ENCODE results near the gene LCT.
A peak's percentile ranks its signal among the peaks of the same experiment; 100 is the strongest.
"Not testable (repeated sequence)": the region's sequence is repeated elsewhere in the genome, so short reads cannot be mapped to it uniquely, and the experiment has no call there.

Gene LCT

DNA sequence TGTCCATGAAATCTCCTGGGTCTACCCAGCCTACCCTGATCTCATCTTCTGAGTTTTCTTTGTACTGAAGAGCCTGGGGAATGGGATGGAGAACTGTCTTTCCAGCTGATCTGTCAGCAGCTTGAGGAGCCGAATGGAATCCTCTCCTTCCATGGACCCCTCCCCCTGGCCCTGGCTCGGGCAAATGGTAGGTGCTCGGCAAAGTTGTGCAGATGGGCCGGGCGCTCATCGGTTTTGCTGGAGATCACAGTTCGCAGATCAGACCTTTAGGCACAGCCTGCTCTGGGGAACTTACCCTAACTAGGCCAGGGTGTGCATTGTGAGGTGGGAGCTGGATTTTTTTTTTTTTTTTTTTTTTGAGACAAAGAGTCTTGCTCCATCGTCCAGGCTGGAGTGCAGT, 40.4 kb downstream of the LCT start:
- Mint-ChIP-seq H3K27ac (no peak overlapping the region), H3K4me1 (ENCODE audit: low read depth) (peaks cover 30% of the 10 kb centered on the region), H3K36me3 (ENCODE audit: low read depth) (peaks cover 15% of the 10 kb centered on the region), H3K27me3 (no peaks in the 10 kb centered on the region), H3K9me3 (peaks cover 18% of the 10 kb centered on the region), H3K4me3 (no peak overlapping the region)
- no peak for DNase-seq

DNA sequence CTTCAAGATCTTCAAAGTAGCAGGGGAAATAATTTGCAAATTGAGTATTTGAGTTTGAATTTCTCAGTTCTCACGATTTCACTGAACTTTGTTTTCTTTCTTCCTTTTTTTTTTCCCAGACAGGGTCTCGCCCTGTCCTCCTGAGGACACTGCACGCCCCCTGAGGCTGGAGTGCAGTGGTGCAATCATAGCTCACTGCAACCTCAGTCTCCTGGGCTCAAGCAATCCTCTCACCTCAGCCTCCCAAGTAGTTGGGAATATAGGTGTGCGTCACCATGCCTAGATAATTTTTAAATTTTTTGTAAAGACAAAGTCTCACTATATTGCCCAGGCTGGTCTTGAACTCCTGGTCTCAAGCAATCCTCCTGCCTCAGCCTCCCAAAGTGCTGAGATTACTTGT, 41.3 kb downstream of the LCT start:
- H3K36me3 Mint-ChIP-seq (ENCODE audit: low read depth); H3K27ac Mint-ChIP-seq; H3K4me3 Mint-ChIP-seq; DNase-seq; H3K27me3 Mint-ChIP-seq: not testable (repeated sequence)
- Mint-ChIP-seq H3K9me3 (peaks cover 12% of the 10 kb centered on the region), H3K4me1 (ENCODE audit: low read depth) (peaks cover 28% of the 10 kb centered on the region)

- Mint-ChIP-seq H3K36me3 (ENCODE audit: low read depth) (peaks cover 9% of the 10 kb centered on the region), H3K9me3 (no peaks in the 10 kb centered on the region), H3K27ac (no peak overlapping the region), H3K4me1 (ENCODE audit: low read depth) (peaks cover 26% of the 10 kb centered on the region), H3K27me3 (no peaks in the 10 kb centered on the region), H3K4me3 (no peak overlapping the region)
- no peak for DNase-seq
These were observed 44.4 kb downstream of the LCT start for GRCh38 chr2:135792401-135793150.

DNA sequence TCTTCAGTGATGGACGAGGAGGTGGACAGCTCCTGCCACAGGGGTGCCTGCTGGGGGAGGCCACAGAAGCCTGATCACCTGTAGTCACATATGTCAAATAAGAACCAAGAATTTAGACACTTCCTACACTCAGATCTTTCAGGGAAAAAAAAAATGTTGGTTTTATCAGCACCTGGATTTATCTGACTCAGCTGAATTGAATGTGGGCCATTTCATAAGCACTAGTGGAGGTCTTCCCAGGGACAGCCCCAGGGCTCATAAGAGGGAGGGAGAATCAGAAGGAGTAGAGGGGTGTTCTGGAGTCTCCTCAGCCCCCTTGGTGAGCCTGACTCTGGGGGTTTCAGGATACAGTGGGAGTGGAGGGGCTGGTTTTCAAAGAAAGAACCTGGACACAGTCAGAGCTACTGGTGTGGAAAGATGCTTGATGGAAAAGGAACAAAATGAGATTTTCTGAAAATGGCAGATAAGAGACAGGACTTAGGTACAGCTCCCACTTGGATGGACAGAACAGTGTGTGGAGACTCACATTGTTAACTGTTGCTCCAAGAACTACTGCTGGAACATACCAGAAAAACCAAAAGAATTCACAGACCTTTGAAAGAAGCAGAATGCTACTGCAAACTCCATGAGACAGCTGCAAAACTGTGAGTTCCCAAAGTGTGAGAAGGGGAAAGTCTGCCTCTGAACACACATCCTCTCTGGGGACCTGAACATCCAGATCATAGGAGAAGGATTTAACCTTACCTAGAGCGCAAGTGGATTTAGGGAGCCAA, 45.4 kb downstream of the LCT start:
- DNase-seq, result no peak
- Mint-ChIP-seq H3K36me3 (ENCODE audit: low read depth) (peaks cover 19% of the 10 kb centered on the region), H3K27me3 (no peaks in the 10 kb centered on the region), H3K27ac (no peak overlapping the region), H3K4me3 (no peak overlapping the region), H3K4me1 (ENCODE audit: low read depth) (peaks cover 23% of the 10 kb centered on the region), H3K9me3 (no peaks in the 10 kb centered on the region)

DNA sequence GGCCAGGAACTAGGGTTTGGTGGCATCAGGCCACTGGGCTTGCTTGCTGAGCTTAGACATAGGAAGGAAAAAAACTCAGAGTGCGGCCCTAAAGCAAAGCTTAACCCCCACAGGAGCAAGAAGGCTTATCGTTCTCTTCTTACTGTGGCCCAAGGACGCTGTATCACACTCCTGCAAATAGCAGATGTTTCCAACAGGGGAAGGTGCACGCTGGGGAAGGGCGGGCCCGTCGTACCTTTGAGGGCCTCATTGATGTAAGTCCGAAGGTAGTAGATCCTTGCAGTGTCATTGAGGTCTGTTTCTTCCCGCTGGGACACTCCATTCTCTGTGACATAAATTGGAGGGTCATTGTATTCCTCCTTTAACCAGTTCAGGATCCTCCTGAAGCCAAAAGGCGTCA, 46.6 kb downstream of the LCT start:
- H3K36me3 Mint-ChIP-seq (ENCODE audit: low read depth), result peaks cover 30% of the 10 kb centered on the region

DNA sequence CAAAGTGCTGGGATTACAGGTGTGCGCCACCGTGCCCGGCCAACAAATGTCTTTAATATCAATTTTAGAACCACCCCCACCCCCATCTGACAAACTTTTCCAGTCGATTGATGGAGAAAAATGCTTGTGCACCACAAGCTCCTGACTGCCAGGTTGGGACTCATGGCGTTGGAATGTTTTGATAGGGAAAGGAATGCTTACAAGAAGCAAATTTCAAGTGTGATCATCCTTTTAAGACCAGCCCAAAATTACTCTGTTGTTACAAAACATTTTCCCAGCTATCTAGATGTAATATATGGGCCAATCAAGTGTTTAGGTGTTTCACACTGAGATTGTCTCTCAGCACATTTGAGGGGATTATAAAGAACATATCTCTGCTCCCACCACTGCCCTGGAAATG, 50.2 kb downstream of the LCT start:
- Mint-ChIP-seq H3K4me1 (ENCODE audit: low read depth) (peaks cover under 1% of the 10 kb centered on the region), H3K27me3 (no peaks in the 10 kb centered on the region), H3K9me3 (no peaks in the 10 kb centered on the region), H3K36me3 (ENCODE audit: low read depth) (peaks cover 66% of the 10 kb centered on the region), H3K4me3 (no peak overlapping the region), H3K27ac (no peak overlapping the region)
- DNase-seq, result no peak

More for the DNA sequence above, 46.6 kb downstream of the LCT start:
- H3K27ac Mint-ChIP-seq, result no peak overlapping the region
- H3K4me3 Mint-ChIP-seq, result no peak overlapping the region
- H3K4me1 Mint-ChIP-seq (ENCODE audit: low read depth), result peaks cover 23% of the 10 kb centered on the region
- no peaks in the 10 kb centered on the region for H3K9me3 Mint-ChIP-seq
- DNase-seq, result no peak
- no peaks in the 10 kb centered on the region for H3K27me3 Mint-ChIP-seq

- DNase-seq, result no peak
- Mint-ChIP-seq H3K4me3 (no peak overlapping the region), H3K36me3 (ENCODE audit: low read depth) (peaks cover 84% of the 10 kb centered on the region), H3K4me1 (ENCODE audit: low read depth) (no peaks in the 10 kb centered on the region), H3K27ac (no peak overlapping the region), H3K27me3 (no peaks in the 10 kb centered on the region), H3K9me3 (no peaks in the 10 kb centered on the region)
These were observed 52.0 kb downstream of the LCT start for GRCh38 chr2:135785032-135785431.

- Mint-ChIP-seq H3K27me3 (no peaks in the 10 kb centered on the region), H3K27ac (peak overlapping the region; percentile 40), H3K4me1 (ENCODE audit: low read depth) (no peaks in the 10 kb centered on the region), H3K4me3 (no peak overlapping the region), H3K9me3 (no peaks in the 10 kb centered on the region), H3K36me3 (ENCODE audit: low read depth) (peaks cover 94% of the 10 kb centered on the region)
- no peak for DNase-seq
These were observed 53.5 kb downstream of the LCT start for GRCh38 chr2:135783439-135783838.

DNA sequence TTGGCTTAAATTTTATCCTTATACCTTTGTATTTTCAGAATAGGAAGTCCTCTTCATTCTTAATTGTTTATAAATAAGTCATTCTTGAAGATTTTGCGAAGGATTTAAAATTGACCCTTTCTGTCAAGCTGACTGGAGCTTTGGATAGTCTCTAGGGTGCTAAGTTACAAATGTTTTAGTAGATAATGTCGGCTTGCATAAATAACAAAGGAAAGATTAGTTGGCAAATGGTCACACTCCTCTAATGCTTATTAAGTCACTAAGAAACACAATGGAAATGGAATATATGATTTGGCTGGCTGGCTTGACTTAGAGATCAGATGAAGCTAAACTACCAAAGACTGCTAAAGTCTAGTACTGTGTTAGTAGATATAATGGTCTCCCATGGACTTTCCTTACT, 54.8 kb downstream of the LCT start:
- DNase-seq, result no peak
- H3K36me3 Mint-ChIP-seq (ENCODE audit: low read depth), result peaks cover 96% of the 10 kb centered on the region
- H3K9me3 Mint-ChIP-seq, result no peaks in the 10 kb centered on the region
- no peaks in the 10 kb centered on the region for H3K4me1 Mint-ChIP-seq (ENCODE audit: low read depth)
- H3K27ac Mint-ChIP-seq, result peak overlapping the region; percentile 38
- H3K4me3 Mint-ChIP-seq, result no peak overlapping the region
- no peaks in the 10 kb centered on the region for H3K27me3 Mint-ChIP-seq

GRCh38 chr2:135776367-135776766, 60.6 kb downstream of the LCT start:
- no peaks in the 10 kb centered on the region for H3K27me3 Mint-ChIP-seq
- peaks cover 9% of the 10 kb centered on the region for H3K4me1 Mint-ChIP-seq (ENCODE audit: low read depth)
- peaks cover 95% of the 10 kb centered on the region for H3K36me3 Mint-ChIP-seq (ENCODE audit: low read depth)
- no peak for DNase-seq
- H3K9me3 Mint-ChIP-seq, result no peaks in the 10 kb centered on the region
- H3K27ac Mint-ChIP-seq, result no peak overlapping the region
- no peak overlapping the region for H3K4me3 Mint-ChIP-seq

GRCh38 chr2:135775420-135775819, 61.6 kb downstream of the LCT start:
- Mint-ChIP-seq H3K4me1 (ENCODE audit: low read depth) (peaks cover 9% of the 10 kb centered on the region), H3K4me3 (no peak overlapping the region), H3K27ac (no peak overlapping the region), H3K36me3 (ENCODE audit: low read depth) (peaks cover 94% of the 10 kb centered on the region), H3K9me3 (no peaks in the 10 kb centered on the region), H3K27me3 (no peaks in the 10 kb centered on the region)
- DNase-seq, result no peak

DNA sequence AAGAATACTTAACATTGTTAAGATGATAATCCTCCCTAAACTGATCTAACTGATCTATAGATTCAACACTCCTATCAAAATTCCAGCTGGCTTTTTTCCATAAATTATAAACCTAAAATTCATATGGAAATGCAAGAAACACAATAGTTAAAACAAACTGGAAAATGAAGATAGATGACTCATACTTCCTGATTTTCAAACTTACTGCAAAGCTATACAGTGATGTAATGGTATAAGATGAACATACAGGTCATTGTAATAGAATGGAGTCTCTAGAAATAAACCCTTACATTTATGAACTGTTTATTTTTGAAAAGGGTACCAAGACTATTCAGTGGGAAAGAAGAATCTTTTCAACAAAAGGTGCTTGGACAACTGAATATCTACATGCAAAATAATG, 63.1 kb downstream of the LCT start:
- H3K9me3 Mint-ChIP-seq, result no peaks in the 10 kb centered on the region
- H3K36me3 Mint-ChIP-seq (ENCODE audit: low read depth), result peaks cover 97% of the 10 kb centered on the region

GRCh38 chr2:135773319-135773718, 63.7 kb downstream of the LCT start:
- Mint-ChIP-seq H3K27ac (peak overlapping the region; percentile 71), H3K9me3 (no peaks in the 10 kb centered on the region), H3K4me3 (no peak overlapping the region), H3K27me3 (no peaks in the 10 kb centered on the region), H3K4me1 (ENCODE audit: low read depth) (peaks cover 9% of the 10 kb centered on the region), H3K36me3 (ENCODE audit: low read depth) (peaks cover 96% of the 10 kb centered on the region)
- DNase-seq, result no peak

More for the DNA sequence above, 63.1 kb downstream of the LCT start:
- peak overlapping the region; percentile 64 for H3K27ac Mint-ChIP-seq
- H3K4me3 Mint-ChIP-seq, result no peak overlapping the region
- peaks cover 9% of the 10 kb centered on the region for H3K4me1 Mint-ChIP-seq (ENCODE audit: low read depth)
- no peak for DNase-seq
- no peaks in the 10 kb centered on the region for H3K27me3 Mint-ChIP-seq

DNA sequence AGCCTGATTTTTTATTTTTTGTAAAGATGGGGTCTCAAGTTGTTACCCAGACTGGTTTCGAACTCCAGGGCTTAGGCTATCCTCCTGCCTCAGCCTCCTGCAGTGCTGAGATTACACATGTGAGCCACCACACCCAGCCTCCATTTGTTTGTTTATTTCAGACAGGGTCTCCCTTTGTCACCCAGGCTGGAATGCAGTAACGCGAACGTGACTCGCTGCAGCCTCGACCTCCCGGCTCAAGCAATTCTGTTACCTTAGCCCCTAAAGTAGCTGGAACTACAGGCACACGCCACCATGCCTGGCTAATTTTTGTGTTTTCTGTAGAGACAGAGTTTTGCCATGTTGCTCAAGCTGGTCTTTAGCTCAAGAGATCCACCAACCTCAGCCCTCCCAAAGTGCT, 68.1 kb downstream of the LCT start:
- Mint-ChIP-seq H3K36me3 (ENCODE audit: low read depth) (peaks cover 88% of the 10 kb centered on the region), H3K4me3 (no peak overlapping the region), H3K4me1 (ENCODE audit: low read depth) (peaks cover 17% of the 10 kb centered on the region), H3K27me3 (no peaks in the 10 kb centered on the region), H3K9me3 (no peaks in the 10 kb centered on the region), H3K27ac (no peak overlapping the region)
- no peak for DNase-seq

- H3K27ac Mint-ChIP-seq, result no peak overlapping the region
- H3K4me3 Mint-ChIP-seq, result no peak overlapping the region
- H3K36me3 Mint-ChIP-seq (ENCODE audit: low read depth), result peaks cover 86% of the 10 kb centered on the region
- no peaks in the 10 kb centered on the region for H3K9me3 Mint-ChIP-seq
- H3K4me1 Mint-ChIP-seq (ENCODE audit: low read depth), result peaks cover 18% of the 10 kb centered on the region
- no peaks in the 10 kb centered on the region for H3K27me3 Mint-ChIP-seq
- no peak for DNase-seq
These were observed 74.5 kb downstream of the LCT start for GRCh38 chr2:135762530-135762929.

Measured in activated T-cell treated with anti-CD3 and anti-CD28 coated beads, Interleukin-2, amount 50 U/mL, for 24 hours (primary cell).